Breast epithelium (tissue), 4 donors: ENCODE data around the gene INTS15. TPM values are rescaled to one million over a fixed set of nuclear protein-coding genes. Genes with fewer than 3 reads are reported as not detected.

Experiments
- DNase-seq, 2 donors: peaks; one replicate each; pipeline ENCODE4 v3.0.0-alpha.2; 2019; ENCODE audit warnings: low spot score in 2 of 2
- H3K27ac ChIP-seq, 2 donors: fragments of 200-600 bp; sonication (generic) in 1 of 2; one replicate each; pipeline ENCODE4 v1.5.1; 2016 to 2019; ENCODE audit warnings: mild to moderate bottlenecking in 1 of 2
- H3K27me3 ChIP-seq, 2 donors: fragments of 200-600 bp; sonication (generic) in 1 of 2; one replicate each; pipeline versions ENCODE4 v1.5.1 to v1.6.0; 2017 to 2019; ENCODE audit warnings: control low read depth in 1 of 2, mild to moderate bottlenecking in 1 of 2
- H3K36me3 ChIP-seq: fragments of 200-600 bp; one replicate; pipeline ENCODE4 v1.5.1; 2019
- H3K4me1 ChIP-seq, 2 donors: fragments of 200-600 bp; sonication (generic); one replicate each; pipeline ENCODE4 v1.5.1; 2016 to 2019; ENCODE audit warnings: control low read depth in 1 of 2
- H3K4me3 ChIP-seq, 3 donors: fragments of 200-600 bp; sonication (generic); 1 replicate in 2 of 3; 2 replicates in 1 of 3; pipeline ENCODE4 v1.5.1; 2016 to 2019; ENCODE audit warnings: mild to moderate bottlenecking in 3 of 3, moderate library complexity in 2 of 3
- H3K9me3 ChIP-seq, 2 donors: fragments of 200-600 bp; sonication (generic) in 1 of 2; one replicate each; pipeline ENCODE4 v1.5.1; 2016 to 2019; ENCODE audit warnings: control low read depth in 1 of 2
- CTCF ChIP-seq, 3 donors: fragments of 450-650 bp; IDR thresholded peaks; one replicate each; pipeline ENCODE4 v1.5.1; 2016 to 2017; ENCODE audit warnings: antibody characterized with exemption in 3 of 3, mild to moderate bottlenecking in 3 of 3, moderate library complexity in 3 of 3
- POLR2A ChIP-seq: fragments of 450-650 bp; IDR thresholded peaks from one replicate; pipeline ENCODE4 v1.6.1; 2016; ENCODE audit warnings: antibody characterized with exemption, mild to moderate bottlenecking, moderate library complexity
- POLR2AphosphoS5 ChIP-seq, 3 donors: sonication (generic); formaldehyde crosslinking; IDR thresholded peaks; one replicate each; pipeline ENCODE4 v1.6.1; 2017; ENCODE audit warnings: antibody characterized with exemption in 3 of 3
- intact Hi-C: fragments of 100-400 bp; cut with DNase I; formaldehyde crosslinking; loops from one replicate; pipeline ENCODE4 v1.15.1; 2023; ENCODE audit warnings: low total_unique reads
- total RNA-seq, 3 donors: library from RNA; depleted of rRNA; stranded (reverse); fragments of >200 nt; gene quantifications; one replicate each; pipeline ENCODE4 v1.1.0, GENCODE V29; 2016

Gene INTS15
- total RNA-seq, 3 donors from 2014 or later = 22.9 to 36.4 (median 28.2) TPM

DNA sequence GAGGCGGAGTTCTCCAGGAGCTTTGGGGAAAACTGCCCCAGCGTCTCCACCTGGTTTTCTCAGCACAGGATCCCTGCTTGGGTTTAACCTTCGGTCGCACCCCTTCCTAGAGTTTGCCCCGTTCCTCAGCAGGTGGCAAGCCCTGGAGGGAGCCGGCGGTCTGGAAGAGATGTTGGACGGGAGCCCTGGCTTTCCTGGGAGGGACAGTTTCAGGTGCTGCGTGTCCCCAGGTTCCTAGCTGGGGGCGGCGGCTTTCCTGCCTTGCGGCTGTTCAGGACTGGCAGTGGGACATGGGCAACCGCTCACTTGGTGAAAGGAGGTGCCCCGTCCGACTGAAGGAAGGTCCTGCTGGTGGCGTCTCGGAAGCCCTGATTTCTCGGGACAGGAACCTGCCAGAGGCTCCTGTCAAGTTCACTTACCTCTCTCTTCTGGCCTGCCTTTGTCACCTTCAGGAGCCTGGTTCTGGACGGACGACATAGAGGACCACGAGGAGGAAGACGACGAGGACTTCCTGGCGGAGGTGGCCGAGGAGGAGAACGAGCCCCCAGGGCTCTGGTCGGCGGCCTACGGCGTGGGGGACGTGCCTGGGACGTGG is 62.1 kb downstream of the INTS15 start:
- Histone ChIP-seq H3K4me1 (no peaks in the 10 kb centered on the region), H3K9me3 (peaks cover 6 to 15% of the 10 kb centered on the region in 2 donors), H3K27ac (no peak overlapping the region), H3K36me3 (peaks cover 22% of the 10 kb centered on the region), H3K4me3 (no peak overlapping the region), H3K27me3 (no peaks in the 10 kb centered on the region)
- intact Hi-C loops = loop anchor here (2.0 kb wide), 1 partner anchor 39 kb away; no protein-coding TSS in a partner anchor
- TF ChIP-seq POLR2AphosphoS5 (IDR thresholded peaks at IDR 0.05) (no peak), POLR2A (no peak)
- DNase-seq = peak in 1 of 2 donors; percentile 50

GRCh38 chr7:6652446-6653011 is 62.7 kb downstream of the INTS15 start:
- H3K27ac ChIP-seq = no peak overlapping the region
- intact Hi-C loops = no loop called here
- peak in 1 of 2 donors; percentile 42 for DNase-seq
- H3K27me3 ChIP-seq = no peaks in the 10 kb centered on the region
- no peaks in the 10 kb centered on the region for H3K4me1 ChIP-seq
- peaks cover 22% of the 10 kb centered on the region for H3K36me3 ChIP-seq
- H3K4me3 ChIP-seq = no peak overlapping the region
- TF ChIP-seq POLR2A = no peak
- no peak for TF ChIP-seq CTCF (IDR thresholded peaks at IDR 0.05)
- peaks cover 6 to 15% of the 10 kb centered on the region in 2 donors for H3K9me3 ChIP-seq

DNA sequence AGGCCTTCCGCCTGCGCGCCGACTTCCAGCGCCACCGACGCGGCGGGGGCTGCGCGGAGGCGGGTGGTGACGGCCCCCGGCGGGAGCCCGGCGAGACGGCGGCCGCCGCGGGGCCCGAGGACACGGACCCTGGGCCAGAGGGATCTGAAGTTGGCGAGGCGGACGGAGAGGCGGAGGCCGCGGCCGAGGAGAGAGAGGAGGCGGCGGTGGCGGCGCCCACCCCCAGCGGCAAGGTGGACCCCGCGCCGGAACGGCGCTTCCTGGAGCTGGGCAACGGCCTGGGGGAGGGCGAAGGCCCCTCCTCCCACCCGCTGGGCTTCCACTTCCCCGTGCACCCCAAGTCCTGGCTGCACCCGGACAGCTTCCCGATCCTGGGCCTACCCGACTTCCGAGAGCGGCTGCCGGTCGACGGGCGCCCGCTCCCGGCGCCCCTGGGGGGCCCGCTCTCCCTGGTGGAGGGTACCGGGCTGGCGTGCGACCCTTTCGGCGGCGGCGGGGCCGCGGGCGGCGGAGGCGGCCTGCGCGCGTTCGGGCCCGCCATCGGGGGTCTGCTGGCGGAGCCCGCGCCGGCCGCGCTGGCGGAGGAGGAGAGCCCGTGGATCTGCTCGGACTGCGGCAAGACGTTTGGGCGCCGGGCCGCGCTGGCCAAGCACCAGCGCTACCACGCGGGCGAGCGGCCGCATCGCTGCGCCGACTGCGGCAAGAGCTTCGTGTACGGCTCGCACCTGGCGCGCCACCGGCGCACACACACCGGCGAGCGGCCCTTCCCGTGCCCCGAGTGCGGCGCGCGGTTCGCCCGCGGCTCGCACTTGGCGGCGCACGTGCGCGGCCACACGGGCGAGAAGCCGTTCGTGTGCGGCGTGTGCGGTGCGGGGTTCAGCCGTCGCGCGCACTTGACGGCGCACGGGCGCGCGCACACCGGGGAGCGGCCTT is 63.5 kb downstream of the INTS15 start:
- Histone ChIP-seq H3K27me3 (no peaks in the 10 kb centered on the region), H3K36me3 (peaks cover 22% of the 10 kb centered on the region), H3K4me1 (no peaks in the 10 kb centered on the region), H3K27ac (no peak overlapping the region), H3K9me3 (peaks cover 6 to 15% of the 10 kb centered on the region in 2 donors), H3K4me3 (no peak overlapping the region)
- intact Hi-C loops = no loop called here
- TF ChIP-seq POLR2A (no peak), CTCF (IDR thresholded peaks at IDR 0.05) (no peak), POLR2AphosphoS5 (IDR thresholded peaks at IDR 0.05) (no peak)
- peak in 1 of 2 donors; percentile 38 for DNase-seq

GRCh38 chr7:6654113-6654841 is 64.5 kb downstream of the INTS15 start:
- peaks cover 22% of the 10 kb centered on the region for H3K36me3 ChIP-seq
- intact Hi-C loops = no loop called here
- no peak for DNase-seq
- TF ChIP-seq POLR2A = no peak
- no peak for TF ChIP-seq CTCF (IDR thresholded peaks at IDR 0.05)
- TF ChIP-seq POLR2AphosphoS5 (IDR thresholded peaks at IDR 0.05) = no peak
- H3K9me3 ChIP-seq = peaks cover 6 to 15% of the 10 kb centered on the region in 2 donors
- no peaks in the 10 kb centered on the region for H3K27me3 ChIP-seq
- H3K4me1 ChIP-seq = no peaks in the 10 kb centered on the region
- no peak overlapping the region for H3K27ac ChIP-seq
- H3K4me3 ChIP-seq = no peak overlapping the region

GRCh38 chr7:6654842-6655610 is 65.2 kb downstream of the INTS15 start:
- H3K4me1 ChIP-seq = no peaks in the 10 kb centered on the region
- no peak overlapping the region for H3K27ac ChIP-seq
- H3K4me3 ChIP-seq = no peak overlapping the region
- H3K9me3 ChIP-seq = peaks cover 6 to 15% of the 10 kb centered on the region in 2 donors
- no peak for DNase-seq
- intact Hi-C loops = no loop called here
- no peaks in the 10 kb centered on the region for H3K27me3 ChIP-seq
- no peak for TF ChIP-seq CTCF (IDR thresholded peaks at IDR 0.05)
- TF ChIP-seq POLR2AphosphoS5 (IDR thresholded peaks at IDR 0.05) = no peak
- no peak for TF ChIP-seq POLR2A
- peaks cover 22% of the 10 kb centered on the region for H3K36me3 ChIP-seq
